ENCODE results near the gene KAZN. TPM values are rescaled to one million over a fixed set of nuclear protein-coding genes. Genes with fewer than 3 reads are reported as not detected.

The KAZN gene
- polyA plus RNA-seq, 1 donor (not counting 4 experiments of a cell fraction or from before 2014, with no cell fraction given), result 5.9 TPM

DNA sequence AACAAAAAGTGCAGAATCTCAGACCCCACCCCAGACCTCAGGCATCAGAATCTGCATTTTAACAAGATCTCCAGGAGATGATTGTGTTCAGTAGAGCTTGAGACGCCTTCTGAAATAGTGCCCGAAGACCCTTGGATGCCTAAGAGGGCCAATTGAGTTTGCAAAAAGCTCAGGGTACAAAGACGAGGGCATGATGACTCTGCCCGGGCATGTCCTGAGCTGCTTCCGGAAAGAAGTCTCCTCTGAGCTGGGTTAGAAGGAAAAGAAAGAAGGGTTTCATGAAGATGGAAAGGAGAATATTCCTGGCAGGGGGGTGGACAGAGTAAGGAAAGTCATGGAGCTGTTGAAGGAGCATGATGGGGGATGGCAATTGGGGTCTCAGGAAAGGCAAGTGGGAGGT is 308.9 kb downstream of the KAZN start:
- Histone ChIP-seq H3K27me3 (ENCODE audit: control insufficient read depth, extremely low read depth, insufficient read depth, low read length) (no peaks in the 10 kb centered on the region), H3K4me3 (ENCODE audit: control insufficient read depth in 2 of 3, extremely low read depth in 1 of 3, insufficient read depth in 2 of 3, low read depth in 1 of 3, low read length in 3 of 3) (peak overlapping the region in 1 of 3 experiments; percentile 31), H3K9me3 (ENCODE audit: control insufficient read depth, low read depth, low read length) (no peaks in the 10 kb centered on the region), H3K36me3 (ENCODE audit: control insufficient read depth in 2 of 2, extremely low read depth in 1 of 2, insufficient read depth in 2 of 2, low read length in 2 of 2) (no peaks in the 10 kb centered on the region), H3K9ac (ENCODE audit: control insufficient read depth, extremely low read depth, insufficient read depth, low read length) (peak overlapping the region; percentile 23), H3K4me1 (ENCODE audit: control insufficient read depth, extremely low read depth, insufficient read depth, low read length) (peaks cover 42% of the 10 kb centered on the region), H3K27ac (ENCODE audit: control insufficient read depth, insufficient read depth, low read length) (peak overlapping the region; percentile 66), H3K9me1 (ENCODE audit: control insufficient read depth, extremely low read depth, insufficient read depth, low read length) (no peaks in the 10 kb centered on the region), H2AFZ (ENCODE audit: control insufficient read depth, low read length) (peak overlapping the region; percentile 18), H4K20me1 (ENCODE audit: control insufficient read depth, extremely low read depth, insufficient read depth, low read length) (no peaks in the 10 kb centered on the region), H3K4me2 (ENCODE audit: control insufficient read depth, extremely low read depth, insufficient read depth, low read depth, low read length) (peak overlapping the region; percentile 33), H3K79me2 (ENCODE audit: control insufficient read depth, insufficient read depth, low read length) (no peaks in the 10 kb centered on the region)
- FAIRE-seq (peak; percentile 95), DNase-seq (ENCODE audit: low read depth, low spot score) (no peak)
- dilution Hi-C loops (cut with MboI; ENCODE audit: extremely low pct_ligation_motif_present, low sequenced_read_pairs), result no loop called here
- TF ChIP-seq EZH2 (IDR thresholded peaks at IDR 0.05; ENCODE audit: low read length), result no peak
- TF ChIP-seq, protein P1, sequence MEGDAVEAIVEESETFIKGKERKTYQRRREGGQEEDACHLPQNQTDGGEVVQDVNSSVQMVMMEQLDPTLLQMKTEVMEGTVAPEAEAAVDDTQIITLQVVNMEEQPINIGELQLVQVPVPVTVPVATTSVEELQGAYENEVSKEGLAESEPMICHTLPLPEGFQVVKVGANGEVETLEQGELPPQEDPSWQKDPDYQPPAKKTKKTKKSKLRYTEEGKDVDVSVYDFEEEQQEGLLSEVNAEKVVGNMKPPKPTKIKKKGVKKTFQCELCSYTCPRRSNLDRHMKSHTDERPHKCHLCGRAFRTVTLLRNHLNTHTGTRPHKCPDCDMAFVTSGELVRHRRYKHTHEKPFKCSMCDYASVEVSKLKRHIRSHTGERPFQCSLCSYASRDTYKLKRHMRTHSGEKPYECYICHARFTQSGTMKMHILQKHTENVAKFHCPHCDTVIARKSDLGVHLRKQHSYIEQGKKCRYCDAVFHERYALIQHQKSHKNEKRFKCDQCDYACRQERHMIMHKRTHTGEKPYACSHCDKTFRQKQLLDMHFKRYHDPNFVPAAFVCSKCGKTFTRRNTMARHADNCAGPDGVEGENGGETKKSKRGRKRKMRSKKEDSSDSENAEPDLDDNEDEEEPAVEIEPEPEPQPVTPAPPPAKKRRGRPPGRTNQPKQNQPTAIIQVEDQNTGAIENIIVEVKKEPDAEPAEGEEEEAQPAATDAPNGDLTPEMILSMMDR (optimal IDR thresholded peaks at IDR 0.05 in 1 of 3, IDR thresholded peaks at IDR 0.05 in 1 of 3, conservative IDR thresholded peaks at IDR 0.05 in 1 of 3; ENCODE audit: extremely low read depth in 1 of 3, insufficient read depth in 2 of 3, low read length in 3 of 3), result no peak

DNA sequence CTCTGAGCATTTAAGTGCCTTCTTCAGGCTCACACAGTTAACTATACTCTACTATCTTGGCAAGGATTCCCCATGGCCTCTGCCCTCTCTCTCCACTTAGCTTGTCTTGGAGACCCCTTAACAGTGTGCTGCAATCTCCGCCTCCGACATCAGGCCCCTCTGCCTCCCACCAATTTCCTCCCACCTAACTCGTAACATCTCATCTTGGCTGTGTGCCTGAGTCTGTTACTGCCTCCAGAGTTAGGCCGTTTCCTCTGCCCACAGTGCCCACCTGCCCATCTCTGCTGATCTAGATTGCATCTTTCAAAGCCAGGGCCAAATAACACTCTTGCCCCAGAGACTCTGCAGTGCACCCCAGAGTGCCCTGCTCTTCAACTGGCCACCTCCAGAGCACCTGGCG is 310.8 kb downstream of the KAZN start:
- DNase-seq (ENCODE audit: low read depth, low spot score) (no peak), FAIRE-seq (no peak)
- Histone ChIP-seq H3K9ac (ENCODE audit: control insufficient read depth, extremely low read depth, insufficient read depth, low read length) (no peak overlapping the region), H3K4me1 (ENCODE audit: control insufficient read depth, extremely low read depth, insufficient read depth, low read length) (peaks cover 51% of the 10 kb centered on the region), H3K36me3 (ENCODE audit: control insufficient read depth in 2 of 2, extremely low read depth in 1 of 2, insufficient read depth in 2 of 2, low read length in 2 of 2) (no peaks in the 10 kb centered on the region), H3K4me3 (ENCODE audit: control insufficient read depth in 2 of 3, extremely low read depth in 1 of 3, insufficient read depth in 2 of 3, low read depth in 1 of 3, low read length in 3 of 3) (no peak overlapping the region), H2AFZ (ENCODE audit: control insufficient read depth, low read length) (no peak overlapping the region), H3K79me2 (ENCODE audit: control insufficient read depth, insufficient read depth, low read length) (no peaks in the 10 kb centered on the region), H3K9me3 (ENCODE audit: control insufficient read depth, low read depth, low read length) (no peaks in the 10 kb centered on the region), H4K20me1 (ENCODE audit: control insufficient read depth, extremely low read depth, insufficient read depth, low read length) (no peaks in the 10 kb centered on the region), H3K27me3 (ENCODE audit: control insufficient read depth, extremely low read depth, insufficient read depth, low read length) (no peaks in the 10 kb centered on the region), H3K4me2 (ENCODE audit: control insufficient read depth, extremely low read depth, insufficient read depth, low read depth, low read length) (no peak overlapping the region), H3K9me1 (ENCODE audit: control insufficient read depth, extremely low read depth, insufficient read depth, low read length) (no peaks in the 10 kb centered on the region), H3K27ac (ENCODE audit: control insufficient read depth, insufficient read depth, low read length) (no peak overlapping the region)
- dilution Hi-C loops (cut with MboI; ENCODE audit: extremely low pct_ligation_motif_present, low sequenced_read_pairs), result no loop called here
- no peak for TF ChIP-seq EZH2 (IDR thresholded peaks at IDR 0.05; ENCODE audit: low read length)
- TF ChIP-seq, protein P1 (optimal IDR thresholded peaks at IDR 0.05 in 1 of 3, IDR thresholded peaks at IDR 0.05 in 1 of 3, conservative IDR thresholded peaks at IDR 0.05 in 1 of 3; ENCODE audit: extremely low read depth in 1 of 3, insufficient read depth in 2 of 3, low read length in 3 of 3), result no peak
